HL-60/S4 treated with phorbol 12-myristate 13-acetate at 8.2 ng/mL for 4 days and 3 days (cell line): ENCODE data around the gene PKD1L1.
"Not testable (repeated sequence)": the region's sequence is repeated elsewhere in the genome, so short reads cannot be mapped to it uniquely, and the experiment has no call there.

Source experiments
- in situ Hi-C: fragments of 300-500 bp; cut with MboI; formaldehyde crosslinking; loops from 2 replicates; pipeline ENCODE4 v1.15.0; 2022; ENCODE audit warnings: low sequenced_read_pairs

PKD1L1 gene

DNA sequence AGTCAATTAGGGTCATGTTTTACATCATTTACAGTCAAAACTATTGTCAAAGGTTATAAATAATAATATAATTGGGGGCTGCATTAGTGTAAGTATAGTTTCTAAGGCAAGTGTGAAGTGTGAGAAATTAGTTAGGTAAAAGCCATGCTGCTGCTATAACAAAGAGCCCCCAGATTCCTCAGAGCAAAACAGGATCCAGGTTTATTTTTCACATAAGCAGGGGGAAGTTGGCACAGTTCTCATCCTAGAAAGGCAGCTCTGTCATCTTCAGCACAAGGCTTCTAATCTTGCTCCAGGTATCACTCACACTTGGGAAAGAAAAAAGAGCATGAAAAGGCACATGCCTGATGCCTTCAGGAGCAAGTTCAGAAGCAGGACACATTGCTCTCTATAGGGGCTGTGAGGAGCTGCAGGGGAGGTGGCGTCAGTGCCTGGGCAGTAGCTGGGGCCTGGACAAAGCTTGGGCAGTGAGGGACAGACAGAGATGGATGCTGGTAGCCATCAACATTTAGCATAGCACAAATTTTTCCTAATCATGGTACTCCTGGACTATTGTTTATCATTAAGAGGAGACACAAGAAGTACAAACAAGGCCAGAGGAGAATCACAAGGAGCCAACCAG is 170.6 kb downstream of the PKD1L1 start:
- in situ Hi-C loops = no loop called here

DNA sequence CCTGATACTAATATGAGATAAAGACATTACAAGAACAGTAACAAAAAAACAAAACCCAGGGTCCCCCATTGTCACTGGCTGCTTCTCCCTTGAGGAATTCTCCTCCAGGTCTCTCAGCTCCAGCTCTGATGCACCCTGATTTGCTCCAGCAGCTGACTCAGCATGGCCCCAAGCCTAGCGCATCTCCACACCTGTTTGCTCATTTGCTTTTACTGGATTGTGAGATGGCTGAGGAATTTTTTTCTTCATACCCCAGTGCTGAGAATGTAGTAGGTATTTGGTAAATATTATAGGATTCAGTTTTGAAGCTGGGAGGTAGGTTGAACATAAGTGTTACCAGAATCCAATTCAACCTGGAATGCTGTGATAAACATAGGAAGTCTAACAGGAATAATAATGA is 171.9 kb downstream of the PKD1L1 start:
- in situ Hi-C loops = no loop called here

DNA sequence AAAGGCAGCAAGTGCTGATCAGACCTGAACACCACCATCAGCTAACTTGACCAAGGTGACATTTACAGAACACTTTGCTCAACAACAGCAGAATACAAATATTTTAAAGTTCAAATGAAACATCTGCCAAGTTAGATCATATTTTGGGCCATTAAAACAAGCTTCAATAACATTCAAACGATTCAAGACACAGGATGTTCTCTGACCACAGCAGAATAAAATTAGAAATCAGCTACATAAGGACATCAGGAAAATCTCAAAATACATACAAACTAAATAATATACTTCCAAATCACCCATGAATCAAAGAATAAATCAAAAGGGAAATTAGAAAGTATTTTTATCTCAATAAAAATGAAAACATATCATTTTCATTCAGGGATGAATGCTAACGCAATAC is 173.0 kb downstream of the PKD1L1 start:
- in situ Hi-C loops = no loop called here

DNA sequence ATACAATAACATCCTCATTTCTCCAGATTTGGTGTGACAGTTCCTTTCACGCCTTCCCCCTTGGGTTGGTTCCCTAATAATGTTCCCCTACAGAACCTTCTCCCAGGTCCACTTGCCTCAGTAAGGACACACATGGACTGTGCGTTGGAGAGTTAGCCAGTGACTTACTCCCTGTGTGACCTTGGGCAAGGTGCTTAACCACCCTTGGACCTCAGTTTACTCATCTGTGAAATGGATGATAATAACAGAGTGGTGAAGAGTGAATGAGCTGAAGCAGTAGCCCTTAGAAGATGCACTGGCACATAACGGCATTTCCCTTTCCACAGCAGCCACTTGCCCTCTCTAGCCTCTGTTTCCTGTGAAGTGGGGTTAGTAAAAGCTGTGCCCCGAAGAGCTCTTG is 175.8 kb downstream of the PKD1L1 start:
- in situ Hi-C loops = no loop called here

DNA sequence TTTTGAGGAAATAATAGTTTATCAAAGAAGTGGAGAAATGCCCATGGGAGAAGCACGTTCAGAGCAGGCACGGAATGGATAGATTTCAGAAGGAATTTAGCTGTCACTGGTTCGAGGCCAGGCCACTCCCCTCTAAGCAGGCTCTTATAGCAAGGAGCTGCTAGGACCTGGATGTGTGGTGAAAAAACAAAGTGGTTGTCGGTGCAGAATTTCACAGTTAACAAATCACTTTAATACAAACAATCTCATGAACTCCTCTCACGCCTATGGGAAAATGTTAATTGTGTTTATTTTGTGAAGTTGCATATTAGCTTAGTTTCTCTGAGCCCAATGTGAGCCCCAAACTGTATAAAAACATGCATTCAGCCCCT is 176.3 kb downstream of the PKD1L1 start:
- in situ Hi-C loops = no loop called here

DNA sequence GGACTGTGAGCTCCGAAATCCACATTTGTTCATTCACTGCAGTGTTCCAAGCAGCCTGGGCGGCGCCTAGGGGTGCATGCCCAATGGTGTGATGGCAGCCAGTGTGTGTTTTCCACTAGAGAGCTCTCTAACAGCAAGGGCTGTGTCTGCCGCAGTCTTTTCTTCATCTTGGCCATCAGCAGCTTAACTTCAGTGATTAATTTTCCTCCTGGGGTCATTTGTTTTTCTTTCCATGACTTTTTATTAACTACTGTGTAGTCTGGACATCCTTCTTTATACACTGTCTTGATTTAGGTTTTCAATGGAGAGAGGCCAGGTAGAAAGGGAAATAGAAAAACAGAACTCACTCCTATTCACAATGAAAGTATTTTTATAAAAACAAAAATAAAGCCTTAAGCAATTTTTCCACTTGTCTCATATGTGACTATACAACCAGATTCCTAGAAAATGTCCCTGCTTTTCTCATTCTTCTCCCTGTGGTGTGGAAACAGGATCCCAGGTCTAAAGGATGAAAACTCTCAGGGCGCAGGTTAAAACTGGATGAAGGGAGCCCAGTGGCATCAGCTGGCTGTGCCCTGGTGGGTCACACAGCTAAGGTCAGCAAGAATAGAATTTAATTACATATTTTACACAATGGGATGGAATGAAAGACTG is 176.8 kb downstream of the PKD1L1 start:
- in situ Hi-C loops = no loop called here

DNA sequence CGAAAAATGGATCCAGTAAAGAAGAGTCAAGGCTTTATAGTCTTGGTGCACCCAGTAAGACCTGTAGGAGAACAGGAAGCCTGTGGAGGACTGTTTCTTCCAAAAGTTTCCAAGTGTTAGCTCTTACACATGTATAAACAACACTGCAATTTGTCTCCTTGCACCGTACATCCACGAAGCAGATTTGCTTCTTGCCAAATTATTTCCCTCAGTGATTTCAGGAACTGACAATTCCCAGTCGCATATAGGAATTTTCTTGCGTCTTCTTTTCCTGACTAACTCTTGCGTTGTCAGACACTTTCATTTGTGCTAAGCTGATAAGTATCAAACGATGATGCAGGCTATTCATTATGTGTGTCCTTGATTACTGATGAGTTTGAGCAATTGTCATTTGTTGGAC is 182.1 kb downstream of the PKD1L1 start:
- in situ Hi-C loops = no loop called here

DNA sequence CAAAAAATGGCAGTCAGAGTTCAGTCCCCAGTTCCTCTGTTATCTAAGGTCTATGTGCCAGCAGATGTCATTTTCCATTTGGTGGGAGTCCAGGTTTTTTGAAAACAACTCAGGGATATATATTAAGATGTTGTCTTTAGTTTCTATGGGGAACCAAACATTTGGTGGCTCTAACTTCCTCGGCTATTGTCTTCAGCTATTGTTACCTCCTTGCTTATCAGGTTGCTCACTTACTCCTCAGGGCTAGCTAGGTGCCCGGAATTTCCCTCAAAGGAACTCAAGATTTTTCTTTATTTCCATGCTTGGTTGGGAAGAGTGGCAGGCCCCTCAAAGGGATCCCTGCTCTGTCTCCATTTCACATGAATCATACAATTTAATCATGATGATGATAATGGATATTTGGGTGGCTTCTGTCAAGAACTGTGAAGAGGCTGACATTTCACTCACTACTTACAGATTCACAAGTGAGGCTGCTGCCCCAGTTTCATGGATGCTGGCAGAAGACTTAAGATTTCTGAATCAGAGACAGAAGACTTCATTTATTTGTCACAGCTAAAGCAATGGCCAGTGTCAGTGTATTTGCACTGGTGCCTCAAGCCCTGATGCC is 182.8 kb downstream of the PKD1L1 start:
- in situ Hi-C loops = no loop called here

DNA sequence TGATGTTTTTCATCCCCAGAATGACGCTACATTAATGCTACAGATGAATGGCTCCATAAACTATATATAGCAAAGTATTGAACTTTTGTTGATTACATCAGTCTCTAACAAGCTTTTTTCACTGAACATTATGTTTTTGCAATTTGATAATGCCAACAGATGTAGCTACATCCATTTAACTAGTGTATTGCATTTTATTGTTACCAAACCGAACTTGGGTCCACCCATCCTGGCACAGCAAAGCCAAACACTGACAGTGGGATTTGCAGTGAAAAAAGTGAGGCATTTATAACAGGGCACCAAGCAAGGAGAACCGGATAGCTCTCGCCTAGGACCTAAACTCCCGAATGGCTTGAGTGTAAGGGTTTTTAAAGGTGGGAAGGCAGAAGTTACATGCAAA is 183.5 kb downstream of the PKD1L1 start:
- in situ Hi-C loops = no loop called here

DNA sequence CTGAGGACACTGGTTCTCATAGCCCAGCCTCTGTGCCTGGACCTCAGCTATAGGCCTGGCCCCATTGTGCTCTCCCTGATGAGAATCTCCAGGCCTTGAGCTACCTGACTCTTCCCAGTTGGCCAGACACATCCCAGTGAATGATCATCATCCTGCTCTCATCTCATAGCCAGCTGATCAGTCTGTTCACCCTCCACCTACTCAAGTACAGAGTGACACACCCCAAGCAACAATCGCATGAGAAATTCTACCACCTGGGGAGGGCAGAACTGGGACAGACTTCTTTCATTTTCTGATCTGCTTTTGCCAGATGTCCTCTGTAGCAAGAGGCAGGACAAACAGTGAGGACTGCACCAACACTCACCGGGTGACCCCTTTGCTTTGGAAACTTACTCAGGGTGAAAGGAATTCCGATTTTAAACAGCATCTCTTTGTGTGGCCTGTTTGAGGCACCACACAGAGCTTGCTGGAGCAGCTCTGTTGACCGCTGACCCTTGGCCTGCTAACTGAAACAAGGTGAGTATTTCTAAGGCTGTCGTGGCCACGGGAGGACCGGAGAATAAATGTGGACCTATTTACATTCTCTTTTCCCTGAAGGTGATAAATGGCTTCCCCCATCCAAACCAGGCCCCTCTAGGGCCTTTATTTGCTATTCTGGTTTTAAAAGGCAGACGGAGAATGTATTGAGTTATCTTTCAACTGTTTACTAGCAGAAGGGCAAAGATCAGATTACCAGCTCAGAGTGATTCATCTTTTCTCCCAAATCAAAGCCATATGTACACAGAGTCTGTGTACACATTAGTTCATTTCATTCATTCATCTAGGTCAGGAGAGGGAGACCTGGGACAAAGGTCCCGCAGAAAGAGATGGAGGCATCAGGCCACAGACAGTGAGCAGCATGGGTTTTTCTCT is 184.9 kb downstream of the PKD1L1 start:
- in situ Hi-C loops = no loop called here

DNA sequence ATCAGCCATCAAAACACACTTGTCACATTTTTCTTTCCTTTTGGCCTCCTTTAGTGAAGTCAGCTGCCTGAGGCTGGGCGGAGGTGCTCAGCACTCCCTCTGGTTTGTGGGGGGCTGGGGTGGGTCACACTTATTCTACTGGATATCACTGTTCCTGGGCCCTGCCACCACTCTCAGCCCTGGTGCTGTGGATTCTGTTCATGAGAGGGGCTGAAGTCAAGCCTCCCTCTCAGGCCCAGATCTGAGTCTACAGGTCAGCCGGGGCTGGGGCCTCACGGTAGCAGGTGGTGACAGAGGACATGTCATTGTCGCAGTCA is 185.6 kb downstream of the PKD1L1 start:
- in situ Hi-C loops = no loop called here

DNA sequence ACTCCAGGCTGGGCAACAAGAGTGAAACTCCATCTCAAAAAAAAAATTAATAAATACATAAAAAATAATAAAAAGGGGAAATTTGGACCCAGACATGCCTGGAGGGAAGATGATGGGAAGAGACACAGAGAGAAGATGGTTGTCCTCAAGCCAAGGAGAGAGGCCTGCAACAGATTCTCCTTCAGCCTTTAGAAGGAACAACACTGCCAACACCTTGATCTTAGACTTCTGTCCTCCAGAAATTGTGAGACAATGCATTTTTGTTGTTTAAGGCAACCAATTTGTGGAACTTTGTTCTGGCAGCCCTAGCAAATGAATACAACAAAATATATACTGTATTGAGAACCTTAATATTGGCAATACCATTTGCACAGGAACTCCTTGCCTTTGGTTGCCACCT is 186.1 kb downstream of the PKD1L1 start:
- in situ Hi-C loops = no loop called here

DNA sequence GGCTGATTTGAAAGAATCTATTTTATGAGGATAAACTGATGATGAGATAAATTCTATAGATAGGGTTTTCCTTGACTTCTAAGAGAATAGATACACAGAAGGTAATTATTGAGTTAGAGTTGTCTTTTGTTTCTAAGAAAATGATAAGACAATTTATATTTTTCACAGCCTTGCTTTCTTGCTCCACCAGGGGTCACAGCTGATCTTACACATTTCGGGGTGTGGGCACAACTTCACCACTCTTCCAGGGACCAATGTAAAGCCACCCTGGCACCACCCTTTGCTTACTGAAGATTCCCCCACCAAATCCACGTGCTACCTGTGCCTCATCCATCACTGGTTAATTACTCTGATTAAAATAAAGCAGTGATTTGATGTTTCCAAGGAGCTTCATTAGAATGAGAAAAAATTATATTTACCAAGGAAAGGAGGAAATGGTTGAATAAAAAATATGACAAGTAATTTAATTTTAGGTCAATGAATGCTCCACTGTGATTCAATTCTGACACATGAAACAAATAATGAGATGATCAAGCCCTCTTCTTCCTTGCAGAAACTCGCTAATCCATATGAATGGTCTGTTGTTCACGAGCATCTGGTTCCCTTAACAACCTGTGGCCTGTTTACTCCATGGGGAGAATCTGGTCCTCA is 189.1 kb downstream of the PKD1L1 start:
- in situ Hi-C loops = no loop called here

DNA sequence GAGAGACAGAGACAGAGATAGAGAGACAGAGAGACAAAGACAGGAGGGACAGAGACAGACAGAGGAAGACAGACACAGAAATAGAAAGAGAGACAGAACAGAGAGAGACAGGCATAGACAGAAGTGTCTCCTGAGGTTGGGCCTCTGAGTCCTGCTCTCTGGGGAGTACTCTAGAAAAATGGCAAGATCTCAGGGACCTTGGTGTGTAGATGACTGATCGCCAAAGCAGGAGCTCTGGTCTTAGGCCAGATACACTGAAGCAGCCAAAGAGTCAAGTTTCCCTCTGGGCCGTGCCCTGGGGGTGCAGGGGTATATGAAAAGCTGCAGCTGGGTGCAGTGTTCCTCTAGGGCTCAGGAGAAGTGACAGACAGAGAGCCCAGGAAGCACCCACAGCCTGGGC is 189.7 kb downstream of the PKD1L1 start:
- in situ Hi-C loops = no loop called here

DNA sequence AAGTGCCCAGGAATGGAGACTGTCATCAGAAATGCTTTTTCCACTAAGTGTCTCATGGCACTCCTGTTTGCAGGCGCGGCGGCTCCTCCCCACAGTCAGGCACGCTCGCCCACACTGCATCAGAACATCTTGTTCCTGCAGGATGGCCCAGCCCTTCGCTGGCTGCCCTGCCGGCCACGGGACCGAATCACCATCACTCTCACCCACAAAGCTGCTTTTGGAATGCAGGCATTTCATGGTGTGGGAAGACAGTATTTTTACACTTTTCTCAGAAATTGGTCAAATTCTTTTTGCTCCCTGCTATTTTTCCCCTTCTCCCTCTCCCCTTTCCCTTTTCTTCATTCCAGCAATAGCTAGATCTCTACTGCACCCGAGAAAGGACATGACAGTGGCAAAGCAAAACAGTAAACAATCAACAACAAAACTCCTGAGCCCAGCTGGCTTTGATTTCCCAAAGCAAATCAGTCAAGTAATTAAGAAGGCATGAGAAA is 190.3 kb downstream of the PKD1L1 start:
- in situ Hi-C loops = no loop called here

DNA sequence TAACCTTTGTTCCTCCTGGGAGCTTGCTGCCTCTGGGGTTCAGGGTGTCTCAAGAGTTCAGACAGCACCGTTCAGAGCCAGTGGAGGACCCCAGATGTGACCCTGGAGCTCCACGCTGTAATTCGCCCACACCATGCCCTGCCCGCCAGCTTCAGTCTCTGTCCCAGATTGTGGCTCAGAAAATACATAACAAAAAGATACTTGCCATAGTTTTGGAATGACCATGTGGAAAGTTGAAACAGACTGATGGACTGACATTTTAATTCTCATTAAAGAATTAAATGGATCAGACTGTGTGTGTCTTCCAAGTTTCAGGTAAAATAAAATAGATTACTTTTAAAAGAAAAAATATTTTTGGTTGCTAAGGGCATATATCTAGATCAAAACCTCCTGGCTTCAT is 191.6 kb downstream of the PKD1L1 start:
- in situ Hi-C loops = no loop called here

DNA sequence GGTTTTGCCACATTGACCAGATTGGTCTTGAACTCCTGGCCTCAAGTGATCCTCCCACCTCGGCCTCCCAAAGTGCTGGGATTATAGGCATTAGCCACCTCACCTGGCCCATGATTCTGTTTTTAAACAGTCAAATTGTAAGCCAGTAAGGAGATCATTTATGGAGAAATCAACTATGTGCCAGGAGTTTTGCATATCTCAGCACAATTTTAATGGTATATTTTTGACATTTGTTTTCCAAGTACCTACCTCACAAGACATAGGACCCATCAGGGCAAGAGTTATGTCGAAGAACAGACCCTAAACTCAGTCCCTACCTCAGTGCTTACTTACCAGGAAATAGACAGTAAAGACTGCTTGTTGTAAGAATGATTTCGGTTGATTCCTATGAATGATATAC is 193.0 kb downstream of the PKD1L1 start:
- in situ Hi-C loops = no loop called here

DNA sequence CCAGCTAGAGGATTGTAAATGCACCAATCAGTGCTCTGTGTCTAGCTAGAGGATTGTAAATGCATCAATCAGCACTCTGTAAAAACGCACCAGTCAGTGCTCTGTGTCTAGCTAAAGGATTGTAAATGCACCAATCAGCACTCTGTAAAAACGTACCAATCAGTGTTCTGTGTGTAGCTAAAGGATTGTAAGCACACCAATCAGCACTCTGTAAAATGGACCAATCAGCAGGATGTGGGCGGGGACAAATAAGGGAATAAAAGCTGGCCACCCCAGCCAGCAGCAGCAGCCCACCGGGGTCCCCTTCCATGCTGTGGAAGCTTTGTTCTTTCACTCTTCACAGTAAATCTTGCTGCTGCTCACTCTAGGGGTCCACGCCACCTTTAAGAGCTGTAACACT is 196.5 kb downstream of the PKD1L1 start:
- in situ Hi-C loops = not testable (repeated sequence)

DNA sequence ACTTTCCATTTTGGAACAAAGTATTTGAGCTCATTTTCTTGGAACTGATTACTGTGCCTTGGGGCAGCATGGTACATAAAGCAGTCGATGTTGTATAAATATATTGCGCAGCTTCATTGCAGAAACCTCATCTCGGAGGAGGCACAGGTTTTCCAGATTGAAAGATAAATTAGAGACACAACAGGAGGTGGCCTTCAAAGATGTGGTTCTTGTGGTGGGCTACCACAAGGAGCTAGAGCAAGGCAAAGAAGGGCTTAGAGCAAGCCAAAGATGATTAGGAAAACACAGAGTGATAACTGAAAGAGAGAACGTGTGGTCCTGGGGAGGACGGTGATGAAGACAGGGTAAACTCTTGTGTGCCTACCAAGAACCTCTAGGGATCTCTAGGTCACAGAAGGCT is 197.2 kb downstream of the PKD1L1 start:
- in situ Hi-C loops = no loop called here

DNA sequence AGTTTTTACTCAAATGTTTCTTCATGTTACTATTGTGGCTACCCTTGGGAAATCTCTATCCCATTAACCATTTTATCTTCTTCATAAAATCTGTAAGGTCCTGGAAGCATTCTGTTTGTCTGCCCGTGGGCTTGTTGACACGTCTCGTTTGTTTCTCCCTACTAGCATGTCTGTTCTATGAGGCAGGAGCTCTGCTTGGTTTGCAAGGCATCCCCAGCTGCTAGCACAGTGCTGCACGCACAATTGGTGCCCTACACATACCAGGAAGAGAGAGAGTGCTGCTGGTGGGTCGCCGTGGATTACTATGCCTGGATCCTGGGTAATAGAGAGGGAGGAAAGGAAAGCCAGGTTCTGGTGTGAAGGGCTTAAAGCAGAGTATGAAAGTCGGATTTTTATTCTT is 200.2 kb downstream of the PKD1L1 start:
- in situ Hi-C loops = no loop called here

DNA sequence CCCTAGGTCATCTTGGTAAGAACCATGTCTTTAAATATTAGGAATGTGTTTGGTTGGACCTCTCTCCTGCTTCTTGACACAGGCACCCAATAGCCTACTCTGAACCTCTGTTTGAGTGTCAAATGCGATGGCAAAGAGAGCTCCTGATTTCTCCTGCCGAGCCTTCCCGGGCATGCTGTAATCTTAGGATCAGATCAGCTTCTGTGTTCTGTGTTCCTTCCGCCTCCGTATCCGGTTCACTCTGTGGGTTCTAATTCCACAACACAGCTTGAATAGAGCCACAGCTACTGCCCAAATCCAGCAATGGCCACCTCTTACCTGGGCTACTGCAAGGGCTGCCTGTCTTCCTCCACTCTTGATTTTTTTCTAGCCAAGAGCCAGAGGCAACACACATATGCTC is 201.1 kb downstream of the PKD1L1 start:
- in situ Hi-C loops = no loop called here
